ENCODE measurements around the gene CCDC187.

CCDC187 gene

GRCh38 chr9:136344544-136345280 is 40.8 kb upstream of the CCDC187 start:
- H3K36me3 ChIP-seq (ENCODE audit: control insufficient read depth, low read depth, low read length): no peaks in the 10 kb centered on the region
- no peak overlapping the region for H3K9ac ChIP-seq (ENCODE audit: low read length)
- no peak overlapping the region for H3K4me3 ChIP-seq (ENCODE audit: low read length)
- H3K9me3 ChIP-seq (ENCODE audit: control insufficient read depth, low read depth, low read length): no peaks in the 10 kb centered on the region
- H3K4me1 ChIP-seq (ENCODE audit: control insufficient read depth, low read depth, low read length): peaks cover 7% of the 10 kb centered on the region
- no peak overlapping the region for H3K27ac ChIP-seq (ENCODE audit: low read length)
- no peaks in the 10 kb centered on the region for H3K27me3 ChIP-seq (ENCODE audit: control insufficient read depth, insufficient read depth, low read length)

GRCh38 chr9:136343884-136344269 is 40.0 kb upstream of the CCDC187 start:
- Histone ChIP-seq H3K4me3 (ENCODE audit: low read length) (no peak overlapping the region), H3K27ac (ENCODE audit: low read length) (no peak overlapping the region), H3K27me3 (ENCODE audit: control insufficient read depth, insufficient read depth, low read length) (no peaks in the 10 kb centered on the region), H3K9ac (ENCODE audit: low read length) (no peak overlapping the region), H3K4me1 (ENCODE audit: control insufficient read depth, low read depth, low read length) (peaks cover 7% of the 10 kb centered on the region), H3K9me3 (ENCODE audit: control insufficient read depth, low read depth, low read length) (no peaks in the 10 kb centered on the region), H3K36me3 (ENCODE audit: control insufficient read depth, low read depth, low read length) (no peaks in the 10 kb centered on the region)

GRCh38 chr9:136343121-136343883 is 39.4 kb upstream of the CCDC187 start:
- H3K4me1 ChIP-seq (ENCODE audit: control insufficient read depth, low read depth, low read length): peaks cover 7% of the 10 kb centered on the region
- no peaks in the 10 kb centered on the region for H3K36me3 ChIP-seq (ENCODE audit: control insufficient read depth, low read depth, low read length)
- no peaks in the 10 kb centered on the region for H3K27me3 ChIP-seq (ENCODE audit: control insufficient read depth, insufficient read depth, low read length)
- H3K9ac ChIP-seq (ENCODE audit: low read length): peak overlapping the region; percentile 31
- peak overlapping the region; percentile 51 for H3K4me3 ChIP-seq (ENCODE audit: low read length)
- H3K9me3 ChIP-seq (ENCODE audit: control insufficient read depth, low read depth, low read length): no peaks in the 10 kb centered on the region
- no peak overlapping the region for H3K27ac ChIP-seq (ENCODE audit: low read length)

GRCh38 chr9:136342181-136343120 is 38.6 kb upstream of the CCDC187 start:
- peak overlapping the region; percentile 31 for H3K9ac ChIP-seq (ENCODE audit: low read length)
- no peaks in the 10 kb centered on the region for H3K9me3 ChIP-seq (ENCODE audit: control insufficient read depth, low read depth, low read length)
- H3K4me3 ChIP-seq (ENCODE audit: low read length): peak overlapping the region; percentile 51
- H3K27ac ChIP-seq (ENCODE audit: low read length): no peak overlapping the region
- no peaks in the 10 kb centered on the region for H3K27me3 ChIP-seq (ENCODE audit: control insufficient read depth, insufficient read depth, low read length)
- no peaks in the 10 kb centered on the region for H3K36me3 ChIP-seq (ENCODE audit: control insufficient read depth, low read depth, low read length)
- peaks cover 7% of the 10 kb centered on the region for H3K4me1 ChIP-seq (ENCODE audit: control insufficient read depth, low read depth, low read length)

- Histone ChIP-seq H3K27me3 (ENCODE audit: control insufficient read depth, insufficient read depth, low read length) (no peaks in the 10 kb centered on the region), H3K9me3 (ENCODE audit: control insufficient read depth, low read depth, low read length) (no peaks in the 10 kb centered on the region), H3K4me1 (ENCODE audit: control insufficient read depth, low read depth, low read length) (peaks cover 7% of the 10 kb centered on the region), H3K9ac (ENCODE audit: low read length) (no peak overlapping the region), H3K36me3 (ENCODE audit: control insufficient read depth, low read depth, low read length) (no peaks in the 10 kb centered on the region), H3K27ac (ENCODE audit: low read length) (no peak overlapping the region), H3K4me3 (ENCODE audit: low read length) (peak overlapping the region; percentile 51)
These were observed 37.9 kb upstream of the CCDC187 start for GRCh38 chr9:136341769-136342168.

- Histone ChIP-seq H3K27me3 (ENCODE audit: control insufficient read depth, insufficient read depth, low read length) (no peaks in the 10 kb centered on the region), H3K9ac (ENCODE audit: low read length) (no peak overlapping the region), H3K4me1 (ENCODE audit: control insufficient read depth, low read depth, low read length) (peaks cover 7% of the 10 kb centered on the region), H3K9me3 (ENCODE audit: control insufficient read depth, low read depth, low read length) (no peaks in the 10 kb centered on the region), H3K36me3 (ENCODE audit: control insufficient read depth, low read depth, low read length) (no peaks in the 10 kb centered on the region), H3K4me3 (ENCODE audit: low read length) (no peak overlapping the region), H3K27ac (ENCODE audit: low read length) (no peak overlapping the region)
These were observed 37.3 kb upstream of the CCDC187 start for GRCh38 chr9:136341042-136341655.

- no peak overlapping the region for H3K4me3 ChIP-seq (ENCODE audit: low read length)
- no peaks in the 10 kb centered on the region for H3K9me3 ChIP-seq (ENCODE audit: control insufficient read depth, low read depth, low read length)
- H3K27ac ChIP-seq (ENCODE audit: low read length): no peak overlapping the region
- H3K27me3 ChIP-seq (ENCODE audit: control insufficient read depth, insufficient read depth, low read length): no peaks in the 10 kb centered on the region
- peaks cover 7% of the 10 kb centered on the region for H3K4me1 ChIP-seq (ENCODE audit: control insufficient read depth, low read depth, low read length)
- H3K36me3 ChIP-seq (ENCODE audit: control insufficient read depth, low read depth, low read length): no peaks in the 10 kb centered on the region
- no peak overlapping the region for H3K9ac ChIP-seq (ENCODE audit: low read length)
These were observed 36.6 kb upstream of the CCDC187 start for GRCh38 chr9:136340356-136341041.

- Histone ChIP-seq H3K36me3 (ENCODE audit: control insufficient read depth, low read depth, low read length) (no peaks in the 10 kb centered on the region), H3K9me3 (ENCODE audit: control insufficient read depth, low read depth, low read length) (no peaks in the 10 kb centered on the region), H3K27ac (ENCODE audit: low read length) (no peak overlapping the region), H3K4me3 (ENCODE audit: low read length) (no peak overlapping the region), H3K27me3 (ENCODE audit: control insufficient read depth, insufficient read depth, low read length) (no peaks in the 10 kb centered on the region), H3K9ac (ENCODE audit: low read length) (no peak overlapping the region), H3K4me1 (ENCODE audit: control insufficient read depth, low read depth, low read length) (peaks cover 7% of the 10 kb centered on the region)
These were observed 36.0 kb upstream of the CCDC187 start for GRCh38 chr9:136339958-136340310.

- no peak overlapping the region for H3K9ac ChIP-seq (ENCODE audit: low read length)
- no peaks in the 10 kb centered on the region for H3K9me3 ChIP-seq (ENCODE audit: control insufficient read depth, low read depth, low read length)
- H3K4me3 ChIP-seq (ENCODE audit: low read length): no peak overlapping the region
- H3K36me3 ChIP-seq (ENCODE audit: control insufficient read depth, low read depth, low read length): no peaks in the 10 kb centered on the region
- H3K4me1 ChIP-seq (ENCODE audit: control insufficient read depth, low read depth, low read length): peaks cover 7% of the 10 kb centered on the region
- no peaks in the 10 kb centered on the region for H3K27me3 ChIP-seq (ENCODE audit: control insufficient read depth, insufficient read depth, low read length)
- H3K27ac ChIP-seq (ENCODE audit: low read length): no peak overlapping the region
These were observed 35.5 kb upstream of the CCDC187 start for GRCh38 chr9:136339173-136339957.

GRCh38 chr9:136338511-136338910 is 34.6 kb upstream of the CCDC187 start:
- no peaks in the 10 kb centered on the region for H3K9me3 ChIP-seq (ENCODE audit: control insufficient read depth, low read depth, low read length)
- no peak overlapping the region for H3K4me3 ChIP-seq (ENCODE audit: low read length)
- H3K27me3 ChIP-seq (ENCODE audit: control insufficient read depth, insufficient read depth, low read length): no peaks in the 10 kb centered on the region
- H3K27ac ChIP-seq (ENCODE audit: low read length): no peak overlapping the region
- no peak overlapping the region for H3K9ac ChIP-seq (ENCODE audit: low read length)
- H3K4me1 ChIP-seq (ENCODE audit: control insufficient read depth, low read depth, low read length): peaks cover 6% of the 10 kb centered on the region
- no peaks in the 10 kb centered on the region for H3K36me3 ChIP-seq (ENCODE audit: control insufficient read depth, low read depth, low read length)

Data from iPS-18a (cell line).